Measurements from ENCODE around the gene PLCB4.

- TF ChIP-seq CTCF (IDR thresholded peaks at IDR 0.05) (no peak), POLR2A (IDR thresholded peaks at IDR 0.05) (no peak)
Observed at GRCh38 chr20:9344083-9344920, 275.4 kb downstream of the PLCB4 start.
